ENCODE data around the gene ETV2.

- no peak for TF ChIP-seq CTCF (IDR thresholded peaks at IDR 0.05; ENCODE audit: insufficient read depth, low read depth, low read length)
- no peak for TF ChIP-seq EZH2 (IDR thresholded peaks at IDR 0.05; ENCODE audit: insufficient read depth, low read length)
These were observed 18.8 kb upstream of the ETV2 start for GRCh38 chr19:35622750-35623149.
